Measurements from ENCODE around the gene CBX6. TPM values are rescaled to one million over a fixed set of nuclear protein-coding genes. Genes with fewer than 3 reads are reported as not detected.
A peak's percentile ranks its signal among the peaks of the same experiment; 100 is the strongest.

Gene CBX6
- total RNA-seq, 1 experiment from 2014 or later = 98.4 TPM

GRCh38 chr22:38842512-38843200 lies 29.4 kb downstream of the CBX6 start:
- no peak for DNase-seq (ENCODE audit: low read depth, low spot score)
- ChIA-PET CTCF (interaction anchor here (0.5 to 0.9 kb wide), 2 partner anchors 17 to 74 kb away, joined by 3 to 4 read pairs; no protein-coding TSS in a partner anchor), POLR2A (interaction anchor here (0.5 kb wide), 1 partner anchor 51 kb away, joined by 3 read pairs; no protein-coding TSS in a partner anchor)
- no TSS peak for BruUV-seq (replicated peaks)
- Histone ChIP-seq H3K36me3 (ENCODE audit: control insufficient read depth, insufficient read depth, low read length) (no peaks in the 10 kb centered on the region), H3K4me1 (ENCODE audit: control insufficient read depth, insufficient read depth, low read length) (peaks cover 15% of the 10 kb centered on the region; the same call in 1 of the 2 replicates), H3K27ac (ENCODE audit: low read length) (no peak overlapping the region), H3K9me3 (ENCODE audit: control insufficient read depth, insufficient read depth, low read depth, low read length) (no peaks in the 10 kb centered on the region), H3K27me3 (ENCODE audit: control insufficient read depth, insufficient read depth, low read length) (no peaks in the 10 kb centered on the region), H3K4me3 (ENCODE audit: low read depth in 2 of 2, low read length in 2 of 2) (peak overlapping the region; percentile 49 to 51)
- no peak for ATAC-seq
- in situ Hi-C loops (cut with HindIII; ENCODE audit: low pct_unique_long_range_greater_than_20kb, low sequenced_read_pairs) (no loop called here), intact Hi-C loops (cut with micrococcal nuclease; ENCODE audit: unreplicated experiment) (no loop called here)
- TF ChIP-seq TCF7L2 (IDR thresholded peaks at IDR 0.05; ENCODE audit: low read depth, low read length) (no peak), SIN3A (IDR thresholded peaks at IDR 0.05; ENCODE audit: borderline replicate concordance, insufficient read depth, low read depth, low read length) (no peak), REST (IDR thresholded peaks at IDR 0.05; ENCODE audit: insufficient read depth in 1 of 2, low read depth in 2 of 2, low read length in 1 of 2) (no peak), POLR2AphosphoS5 (IDR thresholded peaks at IDR 0.05; ENCODE audit: low read depth, low read length) (no peak)
- TF ChIP-seq, protein P1, sequence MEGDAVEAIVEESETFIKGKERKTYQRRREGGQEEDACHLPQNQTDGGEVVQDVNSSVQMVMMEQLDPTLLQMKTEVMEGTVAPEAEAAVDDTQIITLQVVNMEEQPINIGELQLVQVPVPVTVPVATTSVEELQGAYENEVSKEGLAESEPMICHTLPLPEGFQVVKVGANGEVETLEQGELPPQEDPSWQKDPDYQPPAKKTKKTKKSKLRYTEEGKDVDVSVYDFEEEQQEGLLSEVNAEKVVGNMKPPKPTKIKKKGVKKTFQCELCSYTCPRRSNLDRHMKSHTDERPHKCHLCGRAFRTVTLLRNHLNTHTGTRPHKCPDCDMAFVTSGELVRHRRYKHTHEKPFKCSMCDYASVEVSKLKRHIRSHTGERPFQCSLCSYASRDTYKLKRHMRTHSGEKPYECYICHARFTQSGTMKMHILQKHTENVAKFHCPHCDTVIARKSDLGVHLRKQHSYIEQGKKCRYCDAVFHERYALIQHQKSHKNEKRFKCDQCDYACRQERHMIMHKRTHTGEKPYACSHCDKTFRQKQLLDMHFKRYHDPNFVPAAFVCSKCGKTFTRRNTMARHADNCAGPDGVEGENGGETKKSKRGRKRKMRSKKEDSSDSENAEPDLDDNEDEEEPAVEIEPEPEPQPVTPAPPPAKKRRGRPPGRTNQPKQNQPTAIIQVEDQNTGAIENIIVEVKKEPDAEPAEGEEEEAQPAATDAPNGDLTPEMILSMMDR (IDR thresholded peaks at IDR 0.05) = no peak

- H3K27ac ChIP-seq (ENCODE audit: low read length) = no peak overlapping the region
- no peak overlapping the region for H3K4me3 ChIP-seq (ENCODE audit: low read depth in 2 of 2, low read length in 2 of 2)
- TF ChIP-seq SIN3A (IDR thresholded peaks at IDR 0.05; ENCODE audit: borderline replicate concordance, insufficient read depth, low read depth, low read length) = no peak
- no peak for TF ChIP-seq TCF7L2 (IDR thresholded peaks at IDR 0.05; ENCODE audit: low read depth, low read length)
- no peak for TF ChIP-seq REST (IDR thresholded peaks at IDR 0.05; ENCODE audit: insufficient read depth in 1 of 2, low read depth in 2 of 2, low read length in 1 of 2)
- TF ChIP-seq, protein P1 (IDR thresholded peaks at IDR 0.05) = no peak
- TF ChIP-seq POLR2AphosphoS5 (IDR thresholded peaks at IDR 0.05; ENCODE audit: low read depth, low read length) = no peak
- BruUV-seq (replicated peaks) = no TSS peak
- DNase-seq (ENCODE audit: low read depth, low spot score) = no peak
- no peaks in the 10 kb centered on the region for H3K9me3 ChIP-seq (ENCODE audit: control insufficient read depth, insufficient read depth, low read depth, low read length)
- ATAC-seq = no peak
- no peaks in the 10 kb centered on the region for H3K27me3 ChIP-seq (ENCODE audit: control insufficient read depth, insufficient read depth, low read length)
- ChIA-PET CTCF (interaction anchor here (0.6 to 1.0 kb wide), 2 partner anchors 73 to 130 kb away, joined by 3 to 4 read pairs; no protein-coding TSS in a partner anchor), POLR2A (no interaction called here)
- H3K36me3 ChIP-seq (ENCODE audit: control insufficient read depth, insufficient read depth, low read length) = no peaks in the 10 kb centered on the region
- intact Hi-C loops (cut with micrococcal nuclease; ENCODE audit: unreplicated experiment) = no loop called here
- in situ Hi-C loops (cut with HindIII; ENCODE audit: low pct_unique_long_range_greater_than_20kb, low sequenced_read_pairs) = no loop called here
- peaks cover 20% of the 10 kb centered on the region for H3K4me1 ChIP-seq (ENCODE audit: control insufficient read depth, insufficient read depth, low read length)
Measured at GRCh38 chr22:38841635-38842034, 30.4 kb downstream of the CBX6 start.
